ENCODE measurements around the gene MED1. TPM values are rescaled to one million over a fixed set of nuclear protein-coding genes. Genes with fewer than 3 reads are reported as not detected.

The MED1 gene
- total and polyA plus RNA-seq, 5 donors from 2014 or later = 15.8 to 45.4 (median 18.3) TPM

- Histone ChIP-seq H3K4me3 (ENCODE audit: low read depth, low read length) (no peak overlapping the region), H3K9me3 (ENCODE audit: control insufficient read depth in 2 of 2, low read length in 2 of 2) (no peaks in the 10 kb centered on the region), H3K36me3 (ENCODE audit: control insufficient read depth, insufficient read depth, low read length) (peaks cover 59% of the 10 kb centered on the region), H3K4me1 (ENCODE audit: control insufficient read depth, insufficient read depth, low read length, poor library complexity, severe bottlenecking) (no peaks in the 10 kb centered on the region), H3K27ac (ENCODE audit: insufficient read depth, low read length, poor library complexity, severe bottlenecking) (no peak overlapping the region), H3K27me3 (ENCODE audit: control insufficient read depth, insufficient read depth, low read length) (no peaks in the 10 kb centered on the region)
- ATAC-seq (ENCODE audit: low read depth in 2 of 2) = no peak
- Mint-ChIP-seq H3K27ac (peak overlapping the region in 1 of 3 donors; percentile 10), H3K9me3 (no peaks in the 10 kb centered on the region), H3K4me1 (peaks cover 0 to 13% (median 9%) of the 10 kb centered on the region in 4 donors), H3K36me3 (peaks cover 31% of the 10 kb centered on the region), H3K4me3 (peak overlapping the region in 1 of 4 donors; percentile 16), H3K27me3 (no peaks in the 10 kb centered on the region)
- DNase-seq = no peak
Observed at GRCh38 chr17:39408360-39408759, 42.7 kb downstream of the MED1 start.

- Mint-ChIP-seq H3K4me3 (peak overlapping the region in 1 of 4 donors; percentile 27), H3K27ac (no peak overlapping the region), H3K36me3 (peaks cover 28% of the 10 kb centered on the region), H3K27me3 (peaks cover 8% of the 10 kb centered on the region), H3K9me3 (no peaks in the 10 kb centered on the region), H3K4me1 (peaks cover 5 to 15% (median 10%) of the 10 kb centered on the region in 4 donors)
- Histone ChIP-seq H3K4me3 (ENCODE audit: low read depth, low read length) (no peak overlapping the region), H3K27me3 (ENCODE audit: control insufficient read depth, insufficient read depth, low read length) (no peaks in the 10 kb centered on the region), H3K9me3 (ENCODE audit: control insufficient read depth in 2 of 2, low read length in 2 of 2) (no peaks in the 10 kb centered on the region), H3K4me1 (ENCODE audit: control insufficient read depth, insufficient read depth, low read length, poor library complexity, severe bottlenecking) (no peaks in the 10 kb centered on the region), H3K36me3 (ENCODE audit: control insufficient read depth, insufficient read depth, low read length) (peaks cover 50% of the 10 kb centered on the region), H3K27ac (ENCODE audit: insufficient read depth, low read length, poor library complexity, severe bottlenecking) (no peak overlapping the region)
- ATAC-seq (ENCODE audit: low read depth in 2 of 2) (no peak), DNase-seq (no peak)
Observed at GRCh38 chr17:39406951-39407350, 44.1 kb downstream of the MED1 start.

- ATAC-seq (ENCODE audit: low read depth in 2 of 2) (no peak), DNase-seq (no peak)
- Histone ChIP-seq H3K36me3 (ENCODE audit: control insufficient read depth, insufficient read depth, low read length) (peaks cover 37% of the 10 kb centered on the region), H3K27me3 (ENCODE audit: control insufficient read depth, insufficient read depth, low read length) (no peaks in the 10 kb centered on the region), H3K27ac (ENCODE audit: insufficient read depth, low read length, poor library complexity, severe bottlenecking) (no peak overlapping the region), H3K9me3 (ENCODE audit: control insufficient read depth in 2 of 2, low read length in 2 of 2) (no peaks in the 10 kb centered on the region), H3K4me1 (ENCODE audit: control insufficient read depth, insufficient read depth, low read length, poor library complexity, severe bottlenecking) (peaks cover 5% of the 10 kb centered on the region), H3K4me3 (ENCODE audit: low read depth, low read length) (no peak overlapping the region)
- Mint-ChIP-seq H3K9me3 (no peaks in the 10 kb centered on the region), H3K27ac (peak overlapping the region; percentile 16 to 82 (median 68)), H3K4me3 (peak overlapping the region in 2 of 4 donors; percentile 49 to 54), H3K36me3 (peaks cover 25% of the 10 kb centered on the region), H3K27me3 (peaks cover 10% of the 10 kb centered on the region), H3K4me1 (peaks cover 8 to 19% (median 12%) of the 10 kb centered on the region in 4 donors)
Observed at GRCh38 chr17:39405436-39405835, 45.6 kb downstream of the MED1 start.

- Mint-ChIP-seq H3K4me3 (peak overlapping the region; percentile 32 to 54 (median 42)), H3K9me3 (no peaks in the 10 kb centered on the region), H3K27ac (peak overlapping the region in 1 of 3 donors; percentile 82), H3K27me3 (peaks cover 10% of the 10 kb centered on the region), H3K4me1 (peaks cover 14 to 26% (median 18%) of the 10 kb centered on the region in 4 donors), H3K36me3 (peaks cover 18% of the 10 kb centered on the region)
- no peak overlapping the region for H3K4me3 ChIP-seq (ENCODE audit: low read depth, low read length)
- no peaks in the 10 kb centered on the region for H3K27me3 ChIP-seq (ENCODE audit: control insufficient read depth, insufficient read depth, low read length)
- DNase-seq = peak in 1 of 3 donors; percentile 47
- H3K36me3 ChIP-seq (ENCODE audit: control insufficient read depth, insufficient read depth, low read length) = peaks cover 30% of the 10 kb centered on the region
- H3K4me1 ChIP-seq (ENCODE audit: control insufficient read depth, insufficient read depth, low read length, poor library complexity, severe bottlenecking) = peaks cover 12% of the 10 kb centered on the region
- H3K9me3 ChIP-seq (ENCODE audit: control insufficient read depth in 2 of 2, low read length in 2 of 2) = no peaks in the 10 kb centered on the region
- no peak for ATAC-seq (ENCODE audit: low read depth in 2 of 2)
- no peak overlapping the region for H3K27ac ChIP-seq (ENCODE audit: insufficient read depth, low read length, poor library complexity, severe bottlenecking)
Observed at GRCh38 chr17:39404542-39405378, 46.3 kb downstream of the MED1 start.

- H3K4me1 Mint-ChIP-seq = peaks cover 20 to 39% (median 25%) of the 10 kb centered on the region in 4 donors
- H3K27ac Mint-ChIP-seq = peak overlapping the region in 2 of 3 donors; percentile 56 to 97
- H3K4me3 ChIP-seq (ENCODE audit: low read depth, low read length) = peak overlapping the region; percentile 57
- no peaks in the 10 kb centered on the region for H3K27me3 ChIP-seq (ENCODE audit: control insufficient read depth, insufficient read depth, low read length)
- H3K9me3 Mint-ChIP-seq = no peaks in the 10 kb centered on the region
- H3K36me3 ChIP-seq (ENCODE audit: control insufficient read depth, insufficient read depth, low read length) = peaks cover 13% of the 10 kb centered on the region
- no peaks in the 10 kb centered on the region for H3K9me3 ChIP-seq (ENCODE audit: control insufficient read depth in 2 of 2, low read length in 2 of 2)
- H3K27ac ChIP-seq (ENCODE audit: insufficient read depth, low read length, poor library complexity, severe bottlenecking) = peak overlapping the region; percentile 82
- H3K27me3 Mint-ChIP-seq = peaks cover 10% of the 10 kb centered on the region
- H3K36me3 Mint-ChIP-seq = peaks cover 1% of the 10 kb centered on the region
- DNase-seq = no peak
- peaks cover 18% of the 10 kb centered on the region for H3K4me1 ChIP-seq (ENCODE audit: control insufficient read depth, insufficient read depth, low read length, poor library complexity, severe bottlenecking)
- ATAC-seq (ENCODE audit: low read depth in 2 of 2) = no peak
- peak overlapping the region; percentile 80 to 99 (median 98) for H3K4me3 Mint-ChIP-seq
Observed at GRCh38 chr17:39402890-39403605, 48.0 kb downstream of the MED1 start.

GRCh38 chr17:39402244-39402889, 48.7 kb downstream of the MED1 start:
- Mint-ChIP-seq H3K36me3 (peaks cover under 1% of the 10 kb centered on the region), H3K27me3 (peaks cover 10% of the 10 kb centered on the region), H3K27ac (peak overlapping the region; percentile 96 to 99 (median 97)), H3K4me3 (peak overlapping the region; percentile 98 to 99 (median 98)), H3K9me3 (no peaks in the 10 kb centered on the region), H3K4me1 (peaks cover 21 to 44% (median 28%) of the 10 kb centered on the region in 4 donors)
- DNase-seq (peak; percentile 78 to 94 (median 81)), ATAC-seq (ENCODE audit: low read depth in 2 of 2) (peak; percentile 60 to 65)
- Histone ChIP-seq H3K4me3 (ENCODE audit: low read depth, low read length) (peak overlapping the region; percentile 57), H3K27me3 (ENCODE audit: control insufficient read depth, insufficient read depth, low read length) (no peaks in the 10 kb centered on the region), H3K9me3 (ENCODE audit: control insufficient read depth in 2 of 2, low read length in 2 of 2) (no peaks in the 10 kb centered on the region), H3K27ac (ENCODE audit: insufficient read depth, low read length, poor library complexity, severe bottlenecking) (peak overlapping the region; percentile 82), H3K36me3 (ENCODE audit: control insufficient read depth, insufficient read depth, low read length) (peaks cover 7% of the 10 kb centered on the region), H3K4me1 (ENCODE audit: control insufficient read depth, insufficient read depth, low read length, poor library complexity, severe bottlenecking) (peaks cover 18% of the 10 kb centered on the region)

All from CD4-positive, CD25-positive, alpha-beta regulatory T cell (primary cell).